ENCODE data around the gene NPNT. TPM values are rescaled to one million over a fixed set of nuclear protein-coding genes. Genes with fewer than 3 reads are reported as not detected.

Gene NPNT
- total RNA-seq, 1 experiment from 2014 or later, result 1.4 TPM

DNA sequence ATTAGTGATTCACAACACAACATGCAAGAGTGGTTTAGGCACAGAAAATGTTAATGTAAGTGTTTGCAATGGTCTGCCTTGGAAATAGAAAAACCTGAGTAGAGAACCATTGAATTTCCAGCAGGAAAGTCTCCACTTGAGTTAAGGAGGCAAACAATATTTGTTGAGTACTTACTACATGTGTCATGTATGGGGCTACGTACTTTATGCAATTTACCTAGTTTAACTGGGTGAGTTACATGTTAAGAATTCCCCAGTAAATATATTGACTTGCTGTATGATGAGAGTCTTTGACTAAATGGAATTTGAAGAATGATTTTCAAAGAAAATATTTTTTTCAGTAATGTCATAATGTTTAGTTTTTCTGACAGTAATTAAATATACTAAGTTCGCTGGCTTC, 7.8 kb upstream of the NPNT start (continued):
- TF ChIP-seq, protein P1, sequence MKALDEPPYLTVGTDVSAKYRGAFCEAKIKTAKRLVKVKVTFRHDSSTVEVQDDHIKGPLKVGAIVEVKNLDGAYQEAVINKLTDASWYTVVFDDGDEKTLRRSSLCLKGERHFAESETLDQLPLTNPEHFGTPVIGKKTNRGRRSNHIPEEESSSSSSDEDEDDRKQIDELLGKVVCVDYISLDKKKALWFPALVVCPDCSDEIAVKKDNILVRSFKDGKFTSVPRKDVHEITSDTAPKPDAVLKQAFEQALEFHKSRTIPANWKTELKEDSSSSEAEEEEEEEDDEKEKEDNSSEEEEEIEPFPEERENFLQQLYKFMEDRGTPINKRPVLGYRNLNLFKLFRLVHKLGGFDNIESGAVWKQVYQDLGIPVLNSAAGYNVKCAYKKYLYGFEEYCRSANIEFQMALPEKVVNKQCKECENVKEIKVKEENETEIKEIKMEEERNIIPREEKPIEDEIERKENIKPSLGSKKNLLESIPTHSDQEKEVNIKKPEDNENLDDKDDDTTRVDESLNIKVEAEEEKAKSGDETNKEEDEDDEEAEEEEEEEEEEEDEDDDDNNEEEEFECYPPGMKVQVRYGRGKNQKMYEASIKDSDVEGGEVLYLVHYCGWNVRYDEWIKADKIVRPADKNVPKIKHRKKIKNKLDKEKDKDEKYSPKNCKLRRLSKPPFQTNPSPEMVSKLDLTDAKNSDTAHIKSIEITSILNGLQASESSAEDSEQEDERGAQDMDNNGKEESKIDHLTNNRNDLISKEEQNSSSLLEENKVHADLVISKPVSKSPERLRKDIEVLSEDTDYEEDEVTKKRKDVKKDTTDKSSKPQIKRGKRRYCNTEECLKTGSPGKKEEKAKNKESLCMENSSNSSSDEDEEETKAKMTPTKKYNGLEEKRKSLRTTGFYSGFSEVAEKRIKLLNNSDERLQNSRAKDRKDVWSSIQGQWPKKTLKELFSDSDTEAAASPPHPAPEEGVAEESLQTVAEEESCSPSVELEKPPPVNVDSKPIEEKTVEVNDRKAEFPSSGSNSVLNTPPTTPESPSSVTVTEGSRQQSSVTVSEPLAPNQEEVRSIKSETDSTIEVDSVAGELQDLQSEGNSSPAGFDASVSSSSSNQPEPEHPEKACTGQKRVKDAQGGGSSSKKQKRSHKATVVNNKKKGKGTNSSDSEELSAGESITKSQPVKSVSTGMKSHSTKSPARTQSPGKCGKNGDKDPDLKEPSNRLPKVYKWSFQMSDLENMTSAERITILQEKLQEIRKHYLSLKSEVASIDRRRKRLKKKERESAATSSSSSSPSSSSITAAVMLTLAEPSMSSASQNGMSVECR (CRISPR knock-in tag; IDR thresholded peaks at IDR 0.05; ENCODE audit: borderline replicate concordance), result no peak
- TF ChIP-seq TCF7 (CRISPR knock-in tag; IDR thresholded peaks at IDR 0.05; ENCODE audit: low read depth), result no peak
- no peak for TF ChIP-seq ZBTB21 (CRISPR knock-in tag; IDR thresholded peaks at IDR 0.05; ENCODE audit: borderline replicate concordance)
- TF ChIP-seq MYBL2 (CRISPR knock-in tag; IDR thresholded peaks at IDR 0.05), result no peak

DNA sequence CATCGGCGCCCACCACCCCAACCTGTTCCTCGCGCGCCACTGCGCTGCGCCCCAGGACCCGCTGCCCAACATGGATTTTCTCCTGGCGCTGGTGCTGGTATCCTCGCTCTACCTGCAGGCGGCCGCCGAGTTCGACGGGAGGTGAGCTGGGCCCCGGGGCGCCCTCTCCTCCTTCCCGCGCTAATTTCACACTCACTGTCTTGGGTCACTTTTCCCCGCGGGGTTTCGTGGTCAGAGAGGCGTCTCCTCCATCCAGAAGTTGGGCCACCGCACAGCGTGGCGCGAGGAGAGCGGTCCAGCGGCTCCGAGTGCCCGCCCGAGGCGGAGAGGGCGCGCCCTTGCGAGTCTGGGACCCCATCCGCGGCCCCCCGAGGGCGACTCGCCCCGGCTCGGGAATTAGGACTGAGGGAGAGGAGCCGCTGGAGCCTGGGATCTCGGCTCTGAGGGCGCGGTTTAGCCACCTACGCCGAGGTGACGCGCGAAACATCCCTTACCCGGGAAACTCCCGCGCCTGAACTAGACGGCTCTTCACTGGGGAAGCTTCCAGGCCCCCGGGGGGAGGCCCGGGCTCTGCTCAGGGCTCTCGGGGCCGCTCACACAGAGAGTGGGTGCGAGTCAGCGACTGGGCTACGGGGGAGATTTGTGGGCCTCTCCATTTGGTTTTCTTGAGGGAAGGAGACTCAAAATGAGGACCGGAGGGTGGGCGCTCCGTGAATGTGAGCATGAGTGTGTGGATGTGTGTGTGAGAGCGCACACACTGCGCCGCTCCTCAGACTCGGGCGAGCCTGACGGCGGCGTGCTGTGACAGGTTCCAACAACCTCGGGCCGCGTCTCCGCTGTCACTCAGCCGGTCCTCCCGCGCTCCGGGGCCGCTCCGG, 551 bp downstream of the NPNT start:
- ChIA-PET CTCF (no interaction called here), POLR2A (no interaction called here)
- peaks cover 93% of the 10 kb centered on the region for H3K27me3 Mint-ChIP-seq (ENCODE audit: low read depth)
- H3K27ac Mint-ChIP-seq, result no peak overlapping the region
- no peaks in the 10 kb centered on the region for H3K36me3 Mint-ChIP-seq
- ATAC-seq (peak; percentile 14), DNase-seq (ENCODE audit: low spot score) (peak; percentile 54)
- peak; percentile 34; the same call in 1 of the 2 replicates for TF ChIP-seq ZNF423 (CRISPR knock-in tag; IDR thresholded peaks at IDR 0.05)
- TF ChIP-seq ZNF219 (CRISPR knock-in tag; IDR thresholded peaks at IDR 0.05; ENCODE audit: borderline replicate concordance), result no peak
- H3K9me3 Mint-ChIP-seq, result no peaks in the 10 kb centered on the region
- peak overlapping the region; percentile 80 for H3K4me3 Mint-ChIP-seq
- H3K4me1 Mint-ChIP-seq, result peaks cover 37% of the 10 kb centered on the region

DNA sequence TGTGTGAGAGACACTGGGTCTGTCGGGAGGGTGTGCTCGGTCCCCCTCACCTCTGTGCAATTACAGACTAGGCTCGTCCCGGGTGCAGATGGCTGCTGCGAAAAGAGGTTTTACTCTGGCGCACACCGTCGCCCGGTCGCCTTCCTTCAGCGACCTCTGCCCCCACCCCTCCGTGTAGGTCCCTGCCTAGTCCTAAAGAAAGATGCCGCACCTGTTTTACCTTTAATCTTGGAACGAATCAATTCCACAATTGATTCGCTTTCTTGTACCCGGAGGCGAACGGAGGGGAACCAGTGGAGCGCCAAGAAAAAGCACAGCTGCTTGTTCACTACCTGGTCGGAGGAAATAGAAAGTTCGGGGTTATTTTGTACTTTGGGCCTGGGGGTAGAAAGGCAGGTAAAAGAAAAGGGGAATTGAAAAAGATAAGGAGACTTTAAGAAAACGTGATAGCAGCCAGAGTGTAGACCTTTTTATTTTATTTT, 1.2 kb downstream of the NPNT start:
- TF ChIP-seq ZBTB21 (CRISPR knock-in tag; IDR thresholded peaks at IDR 0.05; ENCODE audit: borderline replicate concordance) (0 out of 2 replicates have a peak, but pooled peaks have one; percentile 13), RORB (CRISPR knock-in tag; IDR thresholded peaks at IDR 0.05) (no peak), NR1H2 (CRISPR knock-in tag; IDR thresholded peaks at IDR 0.05) (no peak)
- POLR2A ChIA-PET, result no interaction called here
- DNase-seq (ENCODE audit: low spot score) (no peak), ATAC-seq (peak; percentile 61)
- Mint-ChIP-seq H3K36me3 (no peaks in the 10 kb centered on the region), H3K9me3 (no peaks in the 10 kb centered on the region), H3K27me3 (ENCODE audit: low read depth) (peaks cover 86% of the 10 kb centered on the region), H3K27ac (no peak overlapping the region), H3K4me3 (peak overlapping the region; percentile 80), H3K4me1 (peaks cover 37% of the 10 kb centered on the region)
- CTCF ChIA-PET, result no interaction called here

DNA sequence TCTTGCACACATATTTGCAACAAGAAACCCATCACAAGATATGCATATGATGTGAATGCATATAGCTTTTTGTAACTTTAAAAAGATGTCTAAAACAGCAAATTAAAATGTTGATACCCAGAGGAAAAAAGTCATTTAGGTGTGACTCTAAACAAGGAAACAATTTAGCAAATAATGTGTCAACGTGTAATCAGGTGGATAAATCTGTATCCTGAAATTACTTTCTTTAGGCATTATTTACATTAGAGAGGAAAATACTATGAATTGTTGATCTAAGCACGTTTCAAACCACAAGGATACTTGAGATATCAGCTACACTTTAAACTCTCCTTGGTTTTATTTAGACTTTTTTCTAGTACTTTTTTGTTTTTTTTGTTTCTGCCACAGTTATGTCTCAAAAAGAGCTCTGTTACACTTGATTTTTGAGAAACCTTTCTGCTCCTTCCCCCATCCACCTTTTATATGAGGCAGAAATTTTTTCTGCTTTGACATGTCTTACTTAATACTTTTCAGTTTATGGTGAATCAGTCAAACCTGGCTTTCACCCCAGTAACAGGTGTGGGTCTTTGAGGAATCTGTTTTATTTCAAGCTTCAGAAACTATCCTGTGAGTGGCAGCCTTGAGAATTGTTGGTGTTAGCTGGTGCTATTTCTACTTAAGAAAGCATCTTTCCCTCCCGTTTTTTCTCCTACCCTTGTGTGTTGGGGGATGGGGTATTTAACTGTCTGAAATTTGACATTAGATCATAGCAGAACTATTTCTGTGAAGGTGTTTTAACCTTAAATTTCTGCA, 1.9 kb downstream of the NPNT start:
- ChIA-PET POLR2A (no interaction called here), CTCF (no interaction called here)
- Mint-ChIP-seq H3K9me3 (no peaks in the 10 kb centered on the region), H3K4me1 (peaks cover 37% of the 10 kb centered on the region), H3K27me3 (ENCODE audit: low read depth) (peaks cover 81% of the 10 kb centered on the region), H3K36me3 (no peaks in the 10 kb centered on the region), H3K4me3 (peak overlapping the region; percentile 80), H3K27ac (no peak overlapping the region)
- DNase-seq (ENCODE audit: low spot score) (no peak), ATAC-seq (no peak)
- TF ChIP-seq ZNF396 (CRISPR knock-in tag; IDR thresholded peaks at IDR 0.05; ENCODE audit: borderline replicate concordance) (no peak), IRF2 (CRISPR knock-in tag; IDR thresholded peaks at IDR 0.05; ENCODE audit: borderline replicate concordance, low read depth) (no peak), ELF4 (CRISPR knock-in tag; IDR thresholded peaks at IDR 0.05; ENCODE audit: low read depth) (no peak), CREB1 (CRISPR knock-in tag; IDR thresholded peaks at IDR 0.05) (no peak), TP53 (CRISPR knock-in tag; IDR thresholded peaks at IDR 0.05) (no peak)
- TF ChIP-seq, protein P2, sequence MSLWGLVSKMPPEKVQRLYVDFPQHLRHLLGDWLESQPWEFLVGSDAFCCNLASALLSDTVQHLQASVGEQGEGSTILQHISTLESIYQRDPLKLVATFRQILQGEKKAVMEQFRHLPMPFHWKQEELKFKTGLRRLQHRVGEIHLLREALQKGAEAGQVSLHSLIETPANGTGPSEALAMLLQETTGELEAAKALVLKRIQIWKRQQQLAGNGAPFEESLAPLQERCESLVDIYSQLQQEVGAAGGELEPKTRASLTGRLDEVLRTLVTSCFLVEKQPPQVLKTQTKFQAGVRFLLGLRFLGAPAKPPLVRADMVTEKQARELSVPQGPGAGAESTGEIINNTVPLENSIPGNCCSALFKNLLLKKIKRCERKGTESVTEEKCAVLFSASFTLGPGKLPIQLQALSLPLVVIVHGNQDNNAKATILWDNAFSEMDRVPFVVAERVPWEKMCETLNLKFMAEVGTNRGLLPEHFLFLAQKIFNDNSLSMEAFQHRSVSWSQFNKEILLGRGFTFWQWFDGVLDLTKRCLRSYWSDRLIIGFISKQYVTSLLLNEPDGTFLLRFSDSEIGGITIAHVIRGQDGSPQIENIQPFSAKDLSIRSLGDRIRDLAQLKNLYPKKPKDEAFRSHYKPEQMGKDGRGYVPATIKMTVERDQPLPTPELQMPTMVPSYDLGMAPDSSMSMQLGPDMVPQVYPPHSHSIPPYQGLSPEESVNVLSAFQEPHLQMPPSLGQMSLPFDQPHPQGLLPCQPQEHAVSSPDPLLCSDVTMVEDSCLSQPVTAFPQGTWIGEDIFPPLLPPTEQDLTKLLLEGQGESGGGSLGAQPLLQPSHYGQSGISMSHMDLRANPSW (CRISPR knock-in tag; conservative IDR thresholded peaks at IDR 0.05; ENCODE audit: low read depth), result no peak
- TF ChIP-seq, protein P3, sequence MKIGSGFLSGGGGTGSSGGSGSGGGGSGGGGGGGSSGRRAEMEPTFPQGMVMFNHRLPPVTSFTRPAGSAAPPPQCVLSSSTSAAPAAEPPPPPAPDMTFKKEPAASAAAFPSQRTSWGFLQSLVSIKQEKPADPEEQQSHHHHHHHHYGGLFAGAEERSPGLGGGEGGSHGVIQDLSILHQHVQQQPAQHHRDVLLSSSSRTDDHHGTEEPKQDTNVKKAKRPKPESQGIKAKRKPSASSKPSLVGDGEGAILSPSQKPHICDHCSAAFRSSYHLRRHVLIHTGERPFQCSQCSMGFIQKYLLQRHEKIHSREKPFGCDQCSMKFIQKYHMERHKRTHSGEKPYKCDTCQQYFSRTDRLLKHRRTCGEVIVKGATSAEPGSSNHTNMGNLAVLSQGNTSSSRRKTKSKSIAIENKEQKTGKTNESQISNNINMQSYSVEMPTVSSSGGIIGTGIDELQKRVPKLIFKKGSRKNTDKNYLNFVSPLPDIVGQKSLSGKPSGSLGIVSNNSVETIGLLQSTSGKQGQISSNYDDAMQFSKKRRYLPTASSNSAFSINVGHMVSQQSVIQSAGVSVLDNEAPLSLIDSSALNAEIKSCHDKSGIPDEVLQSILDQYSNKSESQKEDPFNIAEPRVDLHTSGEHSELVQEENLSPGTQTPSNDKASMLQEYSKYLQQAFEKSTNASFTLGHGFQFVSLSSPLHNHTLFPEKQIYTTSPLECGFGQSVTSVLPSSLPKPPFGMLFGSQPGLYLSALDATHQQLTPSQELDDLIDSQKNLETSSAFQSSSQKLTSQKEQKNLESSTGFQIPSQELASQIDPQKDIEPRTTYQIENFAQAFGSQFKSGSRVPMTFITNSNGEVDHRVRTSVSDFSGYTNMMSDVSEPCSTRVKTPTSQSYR (CRISPR knock-in tag; IDR thresholded peaks at IDR 0.05), result no peak
- TF ChIP-seq, protein P4, sequence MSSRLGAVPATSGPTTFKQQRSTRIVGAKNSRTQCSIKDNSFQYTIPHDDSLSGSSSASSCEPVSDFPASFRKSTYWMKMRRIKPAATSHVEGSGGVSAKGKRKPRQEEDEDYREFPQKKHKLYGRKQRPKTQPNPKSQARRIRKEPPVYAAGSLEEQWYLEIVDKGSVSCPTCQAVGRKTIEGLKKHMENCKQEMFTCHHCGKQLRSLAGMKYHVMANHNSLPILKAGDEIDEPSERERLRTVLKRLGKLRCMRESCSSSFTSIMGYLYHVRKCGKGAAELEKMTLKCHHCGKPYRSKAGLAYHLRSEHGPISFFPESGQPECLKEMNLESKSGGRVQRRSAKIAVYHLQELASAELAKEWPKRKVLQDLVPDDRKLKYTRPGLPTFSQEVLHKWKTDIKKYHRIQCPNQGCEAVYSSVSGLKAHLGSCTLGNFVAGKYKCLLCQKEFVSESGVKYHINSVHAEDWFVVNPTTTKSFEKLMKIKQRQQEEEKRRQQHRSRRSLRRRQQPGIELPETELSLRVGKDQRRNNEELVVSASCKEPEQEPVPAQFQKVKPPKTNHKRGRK (CRISPR knock-in tag; IDR thresholded peaks at IDR 0.05; ENCODE audit: borderline replicate concordance), result no peak
